ENCODE data around the gene SLC30A2.

Gene SLC30A2

DNA sequence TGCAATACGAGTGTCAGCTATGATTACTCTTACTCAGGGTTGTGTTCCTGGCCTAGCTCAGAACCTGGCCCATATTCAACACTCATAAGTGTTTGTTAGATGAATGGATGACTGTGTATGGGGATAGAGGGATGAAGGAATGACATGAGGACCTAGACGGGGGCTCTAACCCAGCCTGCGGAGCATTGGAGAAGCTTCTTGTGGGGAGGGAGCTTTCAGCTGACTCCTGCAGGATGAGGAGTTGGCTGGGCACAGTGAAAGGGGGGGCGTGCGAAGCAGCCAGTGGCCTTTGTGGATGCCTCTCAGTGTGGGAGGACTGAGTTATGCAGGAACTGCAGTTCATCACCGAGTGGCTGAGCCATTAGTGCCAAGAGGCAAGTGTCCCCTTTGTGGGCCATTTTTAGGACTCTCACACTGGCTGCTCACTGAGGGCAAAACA lies 25.6 kb downstream of the SLC30A2 start:
- no peak overlapping the region for H2AFZ ChIP-seq (ENCODE audit: low read length)

GRCh38 chr1:26019641-26020315 lies 26.1 kb downstream of the SLC30A2 start:
- Histone ChIP-seq H3K79me2 (ENCODE audit: insufficient read depth, low read length) (no peaks in the 10 kb centered on the region), H3K36me3 (ENCODE audit: insufficient read depth, low read length) (no peaks in the 10 kb centered on the region), H2AFZ (ENCODE audit: low read length) (no peak overlapping the region), H3K27ac (ENCODE audit: low read depth, low read length, poor library complexity, severe bottlenecking) (no peak overlapping the region), H3K4me1 (ENCODE audit: insufficient read depth, low read length, severe bottlenecking) (no peaks in the 10 kb centered on the region), H3K9me3 (ENCODE audit: low read length) (no peaks in the 10 kb centered on the region), H4K20me1 (ENCODE audit: insufficient read depth, low read length) (no peaks in the 10 kb centered on the region), H3K27me3 (ENCODE audit: insufficient read depth, low read length) (0 out of 2 replicates have a peak, but pooled peaks cover 14% of the 10 kb centered on the region), H3K9me2 (ENCODE audit: low read depth, low read length) (no peaks in the 10 kb centered on the region), H3K4me2 (ENCODE audit: low read length) (no peak overlapping the region), H3K4me3 (ENCODE audit: low read depth, low read length, poor library complexity, severe bottlenecking) (no peak overlapping the region), H3K9ac (ENCODE audit: low read length) (no peak overlapping the region), H3F3A (ENCODE audit: insufficient read depth, low read length) (no peaks in the 10 kb centered on the region)
- no peak for TF ChIP-seq CTCF (IDR thresholded peaks at IDR 0.05; ENCODE audit: low read length)
- no peak for TF ChIP-seq EZH2 (IDR thresholded peaks at IDR 0.05; ENCODE audit: borderline replicate concordance, low read length)

More for the DNA sequence above, 25.6 kb downstream of the SLC30A2 start:
- no peaks in the 10 kb centered on the region for H3K9me2 ChIP-seq (ENCODE audit: low read depth, low read length)
- no peak overlapping the region for H3K4me2 ChIP-seq (ENCODE audit: low read length)
- H3K27me3 ChIP-seq (ENCODE audit: insufficient read depth, low read length), result 0 out of 2 replicates have a peak, but pooled peaks cover 14% of the 10 kb centered on the region
- H4K20me1 ChIP-seq (ENCODE audit: insufficient read depth, low read length), result no peaks in the 10 kb centered on the region
- no peaks in the 10 kb centered on the region for H3K36me3 ChIP-seq (ENCODE audit: insufficient read depth, low read length)
- H3F3A ChIP-seq (ENCODE audit: insufficient read depth, low read length), result no peaks in the 10 kb centered on the region
- no peak overlapping the region for H3K9ac ChIP-seq (ENCODE audit: low read length)
- no peak overlapping the region for H3K27ac ChIP-seq (ENCODE audit: low read depth, low read length, poor library complexity, severe bottlenecking)
- no peaks in the 10 kb centered on the region for H3K4me1 ChIP-seq (ENCODE audit: insufficient read depth, low read length, severe bottlenecking)
- H3K4me3 ChIP-seq (ENCODE audit: low read depth, low read length, poor library complexity, severe bottlenecking), result no peak overlapping the region
- no peak for TF ChIP-seq CTCF (IDR thresholded peaks at IDR 0.05; ENCODE audit: low read length)
- no peak for TF ChIP-seq EZH2 (IDR thresholded peaks at IDR 0.05; ENCODE audit: borderline replicate concordance, low read length)
- no peaks in the 10 kb centered on the region for H3K79me2 ChIP-seq (ENCODE audit: insufficient read depth, low read length)
- H3K9me3 ChIP-seq (ENCODE audit: low read length), result no peaks in the 10 kb centered on the region

GRCh38 chr1:26017606-26018005 lies 28.3 kb downstream of the SLC30A2 start:
- Histone ChIP-seq H3K27me3 (ENCODE audit: insufficient read depth, low read length) (0 out of 2 replicates have a peak, but pooled peaks cover 5% of the 10 kb centered on the region), H3K27ac (ENCODE audit: low read depth, low read length, poor library complexity, severe bottlenecking) (no peak overlapping the region), H2AFZ (ENCODE audit: low read length) (no peak overlapping the region), H4K20me1 (ENCODE audit: insufficient read depth, low read length) (no peaks in the 10 kb centered on the region), H3K4me2 (ENCODE audit: low read length) (no peak overlapping the region), H3K79me2 (ENCODE audit: insufficient read depth, low read length) (no peaks in the 10 kb centered on the region), H3K4me1 (ENCODE audit: insufficient read depth, low read length, severe bottlenecking) (no peaks in the 10 kb centered on the region), H3K9me3 (ENCODE audit: low read length) (no peaks in the 10 kb centered on the region), H3K36me3 (ENCODE audit: insufficient read depth, low read length) (no peaks in the 10 kb centered on the region), H3F3A (ENCODE audit: insufficient read depth, low read length) (no peaks in the 10 kb centered on the region), H3K9ac (ENCODE audit: low read length) (no peak overlapping the region), H3K4me3 (ENCODE audit: low read depth, low read length, poor library complexity, severe bottlenecking) (no peak overlapping the region), H3K9me2 (ENCODE audit: low read depth, low read length) (no peaks in the 10 kb centered on the region)
- no peak for TF ChIP-seq CTCF (IDR thresholded peaks at IDR 0.05; ENCODE audit: low read length)
- TF ChIP-seq EZH2 (IDR thresholded peaks at IDR 0.05; ENCODE audit: borderline replicate concordance, low read length), result no peak

All from OCI-LY1 (cell line).